ENCODE results near the gene SUCLG2.

- no peak for TF ChIP-seq CTCF (conservative IDR thresholded peaks at IDR 0.05 in 1 of 2, IDR thresholded peaks at IDR 0.05 in 1 of 2; ENCODE audit: extremely low read depth in 1 of 2, insufficient read depth in 1 of 2, low read depth in 1 of 2, low read length in 2 of 2)
- no peak for TF ChIP-seq EZH2 (IDR thresholded peaks at IDR 0.05; ENCODE audit: borderline replicate concordance, low read length)
These were observed 156.7 kb downstream of the SUCLG2 start for GRCh38 chr3:67497746-67498145.
